SK-N-SH (cell line): ENCODE data around the gene C4A.
"Not testable (repeated sequence)": the region's sequence is repeated elsewhere in the genome, so short reads cannot be mapped to it uniquely, and the experiment has no call there.

Experiments used
- CTCF ChIP-seq: fragments of 200-600 bp; sonication (generic); IDR thresholded peaks from 2 replicates; pipeline ENCODE4 v1.6.1; 2017; ENCODE audit warnings: antibody characterized with exemption, mild to moderate bottlenecking, moderate library complexity
- MEF2A ChIP-seq: IDR thresholded peaks from 2 replicates; pipeline ENCODE4 v1.4.0; 2012; ENCODE audit warnings: low read depth, borderline replicate concordance
- MXI1 ChIP-seq: IDR thresholded peaks from 2 replicates; pipeline ENCODE4 v1.6.1; 2012; ENCODE audit warnings: mild to moderate bottlenecking, low read depth, low read length, improper control_type of control experiment
- RAD21 ChIP-seq: IDR thresholded peaks from 2 replicates; pipeline ENCODE4 v1.6.1; 2012; ENCODE audit warnings: mild to moderate bottlenecking, low read length

GRCh38 chr6:32007086-32007485 lies 25.2 kb downstream of the C4A start:
- not testable (repeated sequence) for TF ChIP-seq CTCF, MXI1, RAD21, MEF2A
